HG02884 (cell line): ENCODE results near the gene ADAMTS17.
A peak's percentile ranks its signal among the peaks of the same experiment; 100 is the strongest.
"Not testable (repeated sequence)": the region's sequence is repeated elsewhere in the genome, so short reads cannot be mapped to it uniquely, and the experiment has no call there.

Source experiments
- ATAC-seq: cut with Tn5 transposase; IDR thresholded peaks from one replicate; pipeline ENCODE4 v1.9.1; 2021; ENCODE audit warnings: mild to moderate bottlenecking, moderate library complexity; ENCODE audit not compliant: unreplicated experiment

ADAMTS17 gene

GRCh38 chr15:100340721-100341238, 995 bp downstream of the ADAMTS17 start:
- ATAC-seq, result no peak

DNA sequence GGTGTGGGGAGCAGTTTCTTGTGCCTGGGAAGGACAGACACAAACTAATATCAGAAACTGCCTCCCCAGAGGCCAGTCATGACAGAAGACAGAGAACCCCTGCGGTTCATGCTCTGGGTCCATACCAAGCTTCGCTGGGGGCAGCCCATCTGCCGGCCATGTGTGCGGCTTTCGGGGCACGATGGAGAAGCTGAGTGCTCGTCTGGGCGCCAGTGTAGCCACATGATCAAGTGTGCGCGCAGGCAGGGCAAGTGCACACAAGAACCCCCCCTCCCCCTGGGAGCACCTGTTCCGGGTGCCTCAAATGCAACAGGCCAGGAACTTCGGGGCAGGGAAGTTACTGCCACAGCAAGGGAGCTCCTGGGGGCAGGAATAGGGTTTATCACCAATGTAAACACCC, 1.8 kb downstream of the ADAMTS17 start:
- no peak for ATAC-seq

- ATAC-seq, result not testable (repeated sequence)
These were observed 2.3 kb downstream of the ADAMTS17 start for GRCh38 chr15:100339451-100339850.

GRCh38 chr15:100338971-100339444, 2.8 kb downstream of the ADAMTS17 start:
- peak; percentile 36 for ATAC-seq

- no peak for ATAC-seq
These were observed 3.5 kb downstream of the ADAMTS17 start for GRCh38 chr15:100338247-100338646.

DNA sequence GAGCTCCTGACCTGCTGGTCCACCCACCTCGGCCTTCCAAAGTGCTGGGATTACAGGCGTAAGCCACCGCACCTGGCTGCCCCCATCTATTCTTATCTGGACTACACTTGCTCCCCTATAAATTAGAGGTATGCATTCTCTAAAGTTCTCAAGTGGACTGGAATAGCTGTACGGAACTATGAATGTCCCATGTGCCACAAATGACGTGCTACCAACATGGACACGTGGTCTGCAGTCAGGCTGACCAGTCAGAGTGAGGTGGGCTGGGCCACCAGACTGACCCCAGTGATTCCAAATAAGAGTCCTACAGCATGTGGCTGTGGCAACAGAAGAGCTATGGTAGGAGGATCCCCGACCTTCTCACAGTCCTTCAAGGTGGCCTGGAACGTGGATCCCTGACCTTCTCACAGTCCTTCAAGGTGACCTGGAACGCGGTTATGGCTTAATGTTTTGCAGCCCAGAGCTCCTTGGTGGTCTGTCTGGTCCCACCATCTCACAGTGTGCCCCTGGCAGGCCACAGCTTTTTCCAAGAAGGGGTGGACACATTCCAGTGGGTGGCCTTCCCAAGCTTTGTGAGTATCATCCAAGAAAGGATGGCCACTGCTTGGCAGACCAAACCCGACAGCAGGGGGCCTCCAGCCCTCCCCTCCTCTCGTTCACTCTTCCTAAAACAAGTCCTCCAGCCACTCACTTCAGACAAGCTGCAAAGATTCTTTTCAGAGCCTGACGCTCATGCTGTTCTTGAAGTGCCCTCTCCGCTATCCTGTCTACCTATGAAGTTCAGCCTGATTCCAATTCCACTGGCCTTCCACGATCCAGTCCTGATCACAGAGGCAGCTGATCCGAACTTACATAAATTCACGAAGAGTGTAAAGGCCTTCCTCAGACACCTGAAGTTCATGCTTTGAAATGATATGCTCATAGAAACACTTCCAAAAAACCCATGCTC, 4.4 kb downstream of the ADAMTS17 start:
- no peak for ATAC-seq

DNA sequence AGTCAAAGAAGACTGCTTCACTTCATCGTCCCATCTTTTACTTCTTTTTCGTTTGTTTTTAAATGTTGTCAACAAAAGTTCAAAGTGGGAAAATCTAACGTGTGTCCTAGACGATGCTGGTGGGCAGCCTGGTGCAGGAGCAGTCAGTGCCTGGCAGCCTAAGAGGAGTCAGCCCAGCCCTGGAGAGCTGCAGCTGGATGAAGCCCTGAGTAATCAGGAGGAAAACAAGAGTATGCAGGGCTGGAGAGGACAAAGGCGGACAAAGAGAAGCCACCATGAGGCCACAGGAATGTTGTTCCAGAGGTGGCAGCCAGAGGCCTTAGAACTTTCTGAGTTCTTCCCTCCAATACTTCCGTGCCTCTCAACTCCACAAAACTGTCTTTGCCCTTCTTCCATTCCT, 5.7 kb downstream of the ADAMTS17 start:
- no peak for ATAC-seq

- no peak for ATAC-seq
These were observed 6.3 kb downstream of the ADAMTS17 start for GRCh38 chr15:100335335-100335999.

GRCh38 chr15:100334905-100335304, 6.9 kb downstream of the ADAMTS17 start:
- ATAC-seq, result no peak

DNA sequence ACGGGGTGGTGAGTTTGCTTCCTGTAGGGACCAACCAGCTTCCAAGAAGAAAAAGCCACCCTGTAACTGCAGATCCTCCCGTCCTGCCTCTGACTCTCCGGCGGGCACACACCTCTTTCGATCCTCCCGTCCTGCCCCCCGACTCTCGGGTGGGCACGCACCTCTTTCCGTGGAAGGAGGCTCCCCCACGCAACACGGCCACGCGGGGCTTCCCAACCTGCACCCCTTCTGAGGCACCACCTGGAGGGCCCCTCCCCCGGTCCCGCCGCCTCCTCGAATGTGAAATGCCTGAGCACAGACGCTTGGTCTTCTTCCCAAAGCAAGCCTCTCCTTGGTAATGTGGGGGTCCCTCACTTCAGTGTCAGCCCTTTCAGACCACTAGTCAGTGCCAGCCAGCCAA, 7.3 kb downstream of the ADAMTS17 start:
- ATAC-seq, result no peak

- no peak for ATAC-seq
These were observed 7.8 kb downstream of the ADAMTS17 start for GRCh38 chr15:100334015-100334414.

DNA sequence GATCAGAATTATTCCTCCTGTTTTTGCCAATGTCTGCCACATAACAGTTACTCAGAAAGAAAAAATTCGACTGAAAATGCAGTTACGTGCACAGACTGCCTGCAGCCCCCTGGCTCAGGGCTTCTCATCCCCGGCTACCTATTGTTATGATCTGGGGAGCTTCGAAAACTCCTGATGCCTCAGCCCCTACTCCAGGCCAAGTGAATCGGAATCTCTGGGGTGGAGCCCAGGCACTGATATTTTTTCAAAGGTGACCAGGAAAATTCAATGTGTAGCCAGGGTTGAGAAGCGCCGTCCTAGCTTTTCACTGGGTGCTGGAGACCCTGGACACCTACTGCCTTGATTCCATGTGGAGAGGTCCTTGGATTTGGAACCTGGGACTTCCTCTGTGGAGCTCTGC, 8.5 kb downstream of the ADAMTS17 start:
- ATAC-seq, result no peak

GRCh38 chr15:100332721-100333120, 9.1 kb downstream of the ADAMTS17 start:
- no peak for ATAC-seq

GRCh38 chr15:100332231-100332630, 9.5 kb downstream of the ADAMTS17 start:
- ATAC-seq, result no peak

DNA sequence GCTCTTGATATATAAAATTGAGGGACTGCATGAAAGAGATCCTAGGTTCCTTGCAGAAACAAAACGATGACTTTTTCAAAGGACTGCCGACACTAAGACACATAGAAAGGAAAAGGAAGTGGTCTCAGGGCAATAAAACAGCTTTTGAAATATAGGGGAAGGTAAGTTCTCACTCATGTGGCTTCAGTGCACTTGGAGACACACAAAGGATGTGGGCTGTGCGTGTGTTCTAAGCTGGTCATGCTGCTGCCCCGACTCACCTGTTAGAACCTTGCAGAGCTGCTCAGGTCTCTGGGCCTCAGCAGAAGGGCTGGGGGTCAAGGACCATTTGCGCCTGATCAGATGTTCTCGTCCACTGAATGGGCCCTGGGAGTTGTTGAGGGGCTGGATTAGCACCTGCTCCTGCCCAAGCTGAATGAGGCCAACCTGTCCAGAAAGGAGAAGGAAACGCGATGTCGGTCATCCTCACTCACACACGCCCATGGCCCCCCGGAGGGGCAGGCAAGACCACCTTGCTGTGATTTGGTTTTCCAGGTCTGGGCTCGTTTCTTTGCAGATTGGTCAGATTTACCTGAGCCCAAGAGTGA, 11.1 kb downstream of the ADAMTS17 start:
- no peak for ATAC-seq

- ATAC-seq, result no peak
These were observed 11.6 kb downstream of the ADAMTS17 start for GRCh38 chr15:100330221-100330620.

DNA sequence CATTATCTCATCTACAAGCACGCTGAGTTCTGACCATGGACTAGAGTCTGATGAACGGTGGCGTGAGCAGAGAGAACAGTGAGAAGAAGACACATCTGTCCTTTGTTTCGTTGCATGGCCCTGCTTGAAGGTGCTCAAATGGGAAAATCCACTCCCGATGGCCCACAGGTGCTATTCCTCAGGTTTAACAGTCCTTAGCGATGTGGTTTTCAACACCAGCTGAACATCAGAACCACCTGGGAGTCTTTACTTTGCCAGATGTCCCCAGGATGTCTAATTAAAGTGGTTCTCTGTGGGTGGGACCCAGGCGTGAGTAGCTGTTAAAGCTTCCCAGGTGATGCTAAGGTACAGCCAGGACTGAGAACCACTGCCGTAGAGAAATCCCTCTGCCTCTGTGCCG, 13.0 kb downstream of the ADAMTS17 start:
- ATAC-seq, result no peak

GRCh38 chr15:100318880-100319279, 22.9 kb downstream of the ADAMTS17 start:
- no peak for ATAC-seq

- ATAC-seq, result no peak
These were observed 26.9 kb downstream of the ADAMTS17 start for GRCh38 chr15:100314809-100315400.

- ATAC-seq, result no peak
These were observed 29.8 kb downstream of the ADAMTS17 start for GRCh38 chr15:100311833-100312476.
